Activated gamma-delta T cell treated with Interleukin-2 at 50 U/mL for 16 hours (primary cell): ENCODE measurements around the gene PLPPR5.

ENCODE experiments used
- DNase-seq: peaks from one replicate; pipeline ENCODE4 v3.0.0-alpha.2; 2020

Gene PLPPR5

DNA sequence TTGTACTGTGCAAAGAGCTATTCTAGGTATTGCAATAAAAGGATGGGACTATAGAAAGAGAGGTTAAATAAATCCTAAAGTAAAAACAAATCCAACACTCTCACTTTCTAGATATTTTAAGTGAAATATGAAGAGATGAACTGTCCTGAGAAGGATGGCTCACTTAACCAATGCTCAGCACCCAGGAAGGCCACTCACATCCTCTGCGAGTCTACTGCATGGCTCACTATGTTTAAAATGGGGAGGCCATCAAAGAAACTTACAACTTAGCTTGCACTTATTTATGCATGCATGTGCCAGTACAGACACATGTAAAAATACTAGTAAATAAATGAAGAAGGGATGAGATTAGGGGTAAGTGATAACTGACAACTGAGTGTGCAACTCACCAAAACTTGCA, 37.5 kb downstream of the PLPPR5 start:
- no peak for DNase-seq

DNA sequence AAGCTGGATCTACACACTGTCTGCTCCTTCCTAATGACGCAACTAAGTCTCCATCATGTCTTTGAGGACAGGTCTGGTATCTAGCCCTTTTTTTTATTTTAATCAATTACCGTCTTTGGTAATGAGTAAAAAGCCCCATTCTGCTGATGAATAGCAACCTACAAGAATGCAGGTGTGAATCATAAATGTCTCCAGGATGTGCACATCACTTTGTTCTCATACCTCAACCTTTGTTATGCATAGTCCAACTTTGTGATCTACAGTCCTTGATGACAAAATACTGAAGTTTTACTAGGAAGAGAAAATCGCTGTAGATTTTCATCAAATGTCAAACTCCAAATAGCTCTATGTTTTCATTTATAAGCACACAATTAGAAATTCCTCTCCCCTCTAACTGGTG, 39.3 kb downstream of the PLPPR5 start:
- DNase-seq = no peak

GRCh38 chr1:98964198-98964597, 40.5 kb downstream of the PLPPR5 start:
- DNase-seq = no peak

DNA sequence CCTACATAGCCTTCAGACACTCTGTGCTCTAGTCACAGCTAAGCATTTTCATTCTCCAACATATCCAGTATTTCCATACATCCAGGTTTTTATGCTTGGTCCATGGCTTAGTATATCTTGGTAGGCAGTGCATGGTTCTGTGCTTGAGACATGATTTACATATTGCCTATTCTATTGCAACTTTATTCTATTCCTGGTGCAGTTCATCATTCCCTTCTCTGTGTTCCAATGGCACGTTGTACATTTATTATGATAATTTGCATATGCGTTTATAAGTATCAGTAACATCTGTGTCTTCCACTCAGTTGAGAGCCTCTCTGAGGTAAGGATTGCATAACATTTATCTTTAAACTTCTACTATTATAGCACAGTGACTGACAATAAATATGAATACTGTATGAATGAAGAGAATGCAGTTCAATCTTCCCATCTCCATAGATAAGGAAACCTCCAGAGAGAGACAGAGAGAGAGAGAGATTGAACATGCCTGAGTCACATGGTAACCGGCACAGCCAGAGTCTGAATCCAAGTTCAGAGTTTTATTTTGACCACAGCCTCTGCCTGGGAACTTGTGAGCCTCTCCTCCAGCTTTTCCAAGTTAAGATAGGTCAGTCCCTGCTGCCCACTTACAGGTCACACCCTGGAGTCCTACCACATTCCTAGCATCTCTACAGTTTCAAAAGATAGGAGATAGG, 41.5 kb downstream of the PLPPR5 start:
- DNase-seq = no peak

DNA sequence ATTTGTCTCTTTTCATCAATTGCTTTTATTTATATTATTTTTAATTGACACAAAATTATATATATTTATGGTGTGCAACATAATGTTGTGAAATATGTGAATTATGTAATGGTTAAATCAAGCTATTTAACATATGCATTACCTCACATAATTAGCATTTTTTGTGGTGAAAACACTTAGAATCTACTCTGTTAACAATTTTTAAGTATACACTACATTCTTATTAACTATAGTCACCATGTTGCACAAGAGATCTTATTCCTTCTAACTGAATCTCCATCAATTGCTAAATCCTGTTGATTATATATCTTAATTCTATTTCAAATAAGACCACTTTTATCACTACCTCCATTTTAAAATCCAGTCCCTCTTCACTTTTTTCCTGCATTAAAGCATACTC, 42.5 kb downstream of the PLPPR5 start:
- no peak for DNase-seq

DNA sequence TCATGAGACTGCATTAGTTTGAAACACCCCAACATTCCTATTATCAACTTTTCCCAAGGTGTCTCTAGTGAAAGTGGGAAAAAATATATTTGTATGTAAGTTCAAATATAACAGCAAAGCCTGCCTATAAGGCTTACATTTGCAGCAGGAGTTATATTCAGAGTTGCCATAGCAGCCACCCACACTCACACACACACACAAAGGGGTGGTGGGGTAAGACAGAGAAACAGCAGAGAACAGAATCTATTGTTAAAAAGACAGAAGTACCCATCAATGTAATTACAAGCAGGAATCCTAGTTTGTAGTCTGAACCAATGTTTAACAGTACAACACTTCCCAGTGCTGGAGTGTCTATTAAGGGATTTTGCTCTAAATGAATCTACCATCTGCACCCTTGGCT, 55.0 kb downstream of the PLPPR5 start:
- no peak for DNase-seq

DNA sequence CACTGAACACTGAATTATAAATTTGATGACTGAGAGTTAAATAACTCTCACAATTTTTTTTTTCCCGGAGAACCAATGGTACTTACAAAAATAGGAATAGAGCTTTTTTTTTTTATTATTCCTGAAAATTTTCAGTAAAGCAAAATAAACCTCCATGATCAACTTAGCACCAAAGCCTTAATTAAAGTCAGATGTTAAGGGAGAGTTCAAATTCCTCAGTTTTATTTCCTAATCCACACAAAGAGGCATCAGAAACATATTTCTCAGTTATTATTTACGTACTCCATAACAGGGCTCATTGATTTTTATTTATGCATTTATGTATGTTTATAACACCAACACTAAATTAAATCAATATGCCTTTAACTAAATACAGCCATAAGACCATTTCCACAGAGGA, 55.5 kb downstream of the PLPPR5 start:
- no peak for DNase-seq

DNA sequence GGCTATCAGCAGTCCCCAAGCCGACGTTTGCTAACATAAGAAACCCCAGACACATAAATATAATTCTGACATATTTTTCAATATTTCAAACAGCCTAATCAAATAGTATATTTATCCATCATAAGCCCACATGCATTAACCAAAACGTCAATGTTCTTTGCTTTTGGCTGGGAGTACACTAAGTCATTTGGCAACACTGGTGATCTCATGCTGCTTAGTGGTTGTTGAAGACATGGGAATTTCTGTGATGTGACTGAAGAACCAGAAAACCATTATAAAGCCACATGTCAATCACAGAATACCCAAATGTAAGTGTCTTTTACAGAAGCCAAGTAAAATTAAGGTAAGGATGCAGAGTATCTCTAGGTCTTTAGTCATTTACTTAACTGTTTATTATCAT, 57.6 kb downstream of the PLPPR5 start:
- DNase-seq = no peak

DNA sequence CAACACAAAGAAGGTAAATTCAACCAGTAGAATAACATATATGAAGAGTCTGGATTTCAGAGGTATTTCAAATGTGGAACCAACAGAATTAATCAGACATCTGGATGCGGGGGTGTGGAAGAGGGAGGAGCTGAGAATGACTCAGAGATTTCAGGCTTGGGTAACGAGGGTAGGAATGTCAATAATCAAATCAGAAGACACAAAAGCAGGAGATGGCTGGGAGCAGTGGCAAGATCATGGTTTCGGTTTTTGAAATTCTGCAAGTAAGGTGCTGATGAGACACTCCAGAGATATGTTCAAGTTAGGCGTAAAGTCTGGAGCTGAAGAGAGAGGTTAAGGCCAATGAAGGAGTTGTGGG, 64.0 kb downstream of the PLPPR5 start:
- DNase-seq = no peak

- DNase-seq = no peak
Observed at GRCh38 chr1:98940069-98940721, 64.5 kb downstream of the PLPPR5 start.

- DNase-seq = no peak
Observed at GRCh38 chr1:98939471-98939870, 65.2 kb downstream of the PLPPR5 start.

- DNase-seq = no peak
Observed at GRCh38 chr1:98937347-98937746, 67.3 kb downstream of the PLPPR5 start.

GRCh38 chr1:98932184-98932583, 72.5 kb downstream of the PLPPR5 start:
- no peak for DNase-seq

- no peak for DNase-seq
Observed at GRCh38 chr1:98931128-98931835, 73.4 kb downstream of the PLPPR5 start.

DNA sequence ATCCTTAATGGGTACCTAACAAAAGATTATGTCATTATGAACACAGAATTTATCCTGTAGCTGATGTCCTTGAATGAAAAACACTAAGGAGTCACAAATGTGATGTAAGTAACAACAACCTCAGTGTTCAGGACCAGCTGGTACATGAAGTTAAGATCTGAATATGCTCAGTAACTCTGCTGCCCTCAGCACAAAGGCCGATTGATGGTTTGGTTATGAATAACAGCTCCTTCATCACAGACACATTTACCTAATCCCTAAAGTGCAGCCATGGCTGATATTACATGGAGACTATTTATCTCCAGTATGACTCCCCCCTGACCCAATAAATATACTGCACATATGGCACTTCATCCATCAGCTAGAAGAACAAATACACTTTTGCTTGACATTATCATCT, 75.2 kb downstream of the PLPPR5 start:
- DNase-seq = no peak

GRCh38 chr1:98926597-98926996, 78.1 kb downstream of the PLPPR5 start:
- no peak for DNase-seq

- DNase-seq = no peak
Observed at GRCh38 chr1:98924977-98925376, 79.7 kb downstream of the PLPPR5 start.

DNA sequence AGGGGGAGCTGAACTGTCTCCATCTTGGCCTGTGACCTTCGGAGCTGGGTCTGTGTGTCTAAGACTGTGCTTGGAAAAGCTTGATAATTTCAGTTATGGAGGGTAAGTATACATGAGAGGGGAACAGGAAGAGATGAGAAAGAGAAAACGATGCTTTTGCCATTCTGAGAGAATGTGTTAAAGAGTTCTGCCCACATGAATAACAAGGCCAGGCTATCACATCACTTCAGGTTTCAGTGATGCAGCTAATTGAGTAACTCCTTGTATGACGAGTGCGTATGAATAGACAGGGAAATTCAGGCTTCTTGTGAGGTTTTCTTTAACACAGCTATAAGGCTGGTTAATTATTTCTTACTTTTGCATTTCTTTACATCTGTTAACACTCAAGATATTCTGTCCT, 81.0 kb downstream of the PLPPR5 start:
- DNase-seq = no peak

DNA sequence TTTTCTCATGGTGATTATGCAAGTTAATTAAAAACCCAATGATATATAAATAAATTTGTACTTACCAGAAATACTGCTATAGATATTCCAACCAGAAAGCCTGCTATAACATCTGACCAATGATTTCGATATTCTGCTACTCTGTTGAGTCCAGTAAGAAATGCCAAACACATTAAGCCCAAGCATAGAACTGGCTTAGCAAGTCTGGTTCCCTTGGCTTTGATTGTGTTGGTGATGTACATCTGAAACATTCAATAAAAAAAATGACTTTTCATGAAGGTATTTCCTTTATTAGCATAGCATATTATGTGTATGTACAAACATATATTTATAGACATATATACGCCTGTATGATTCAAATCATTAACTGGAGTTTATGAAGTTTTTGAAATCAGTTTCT, 82.8 kb downstream of the PLPPR5 start:
- no peak for DNase-seq

GRCh38 chr1:98920441-98921110, 84.1 kb downstream of the PLPPR5 start:
- no peak for DNase-seq

DNA sequence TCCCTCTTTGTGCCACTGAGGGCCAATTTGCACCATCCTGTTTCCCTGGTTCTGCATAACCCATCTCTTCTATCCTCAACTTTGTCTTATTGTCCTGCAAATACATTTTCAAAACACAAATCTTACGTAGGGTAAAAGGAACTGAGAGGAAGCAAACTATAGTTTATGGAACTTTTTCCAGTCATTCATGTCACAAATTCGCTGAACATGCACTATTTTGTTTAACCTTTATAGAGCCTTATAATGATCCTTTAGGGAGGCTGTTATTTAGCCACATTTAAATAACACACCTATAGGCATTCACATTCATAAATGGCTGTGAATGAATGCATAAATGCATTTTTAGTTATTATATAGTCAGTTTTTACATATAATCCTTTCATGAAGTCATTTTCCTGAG, 85.0 kb downstream of the PLPPR5 start:
- DNase-seq = no peak

DNA sequence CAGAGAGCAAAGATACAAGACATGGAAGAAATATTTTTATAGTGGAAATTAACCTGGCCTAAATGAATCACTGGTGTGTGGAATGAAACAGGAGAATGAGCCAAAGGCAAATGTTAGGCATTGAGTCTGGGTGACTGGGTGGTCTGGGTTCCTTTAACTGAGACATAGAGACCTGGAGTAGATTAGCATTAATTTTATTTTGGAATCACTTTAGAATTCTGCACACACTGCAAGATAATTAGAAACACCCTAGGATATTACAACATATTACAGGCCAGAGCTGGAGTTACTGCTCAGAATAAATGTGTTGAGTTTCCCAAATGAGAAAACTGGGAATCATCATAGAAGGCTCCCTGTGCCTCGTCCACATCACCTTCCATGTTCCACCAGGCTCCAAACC, 85.5 kb downstream of the PLPPR5 start:
- DNase-seq = no peak

DNA sequence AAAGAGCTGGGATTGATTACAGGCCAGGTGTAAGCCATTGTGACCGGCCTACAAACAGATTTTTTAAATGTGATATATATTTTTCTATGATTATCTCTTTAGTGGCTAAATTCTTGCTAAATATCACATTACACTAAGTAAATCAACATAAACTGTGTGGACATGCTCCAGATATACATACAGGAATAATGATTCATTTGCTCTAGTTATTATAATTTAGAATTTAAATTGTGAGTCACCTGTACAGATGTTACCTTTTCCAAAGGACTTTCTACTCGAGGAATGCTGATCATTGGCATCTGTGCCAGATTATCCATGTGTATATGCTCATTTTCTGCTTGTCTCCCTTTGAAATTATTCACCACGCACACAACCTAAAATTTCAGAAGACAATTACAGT, 90.1 kb downstream of the PLPPR5 start:
- DNase-seq = no peak

DNA sequence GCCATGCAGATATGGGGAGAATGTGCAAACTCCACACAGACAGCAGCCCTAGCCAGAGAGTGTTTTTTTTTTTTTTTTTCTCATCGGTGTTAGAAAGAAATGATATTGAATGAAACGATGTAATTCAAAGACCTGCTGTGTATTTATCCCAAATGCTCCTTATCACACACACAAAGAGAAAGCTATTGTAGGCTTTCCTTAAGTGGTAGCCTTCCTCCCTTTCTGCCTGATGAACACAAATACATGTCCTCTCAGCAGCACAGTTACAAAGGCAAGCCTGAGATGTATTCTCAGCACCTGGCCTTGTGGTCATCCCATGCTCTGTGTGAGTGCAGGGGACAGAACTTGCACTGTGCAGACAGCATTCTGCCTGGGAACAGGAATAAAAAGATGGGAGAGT, 93.8 kb downstream of the PLPPR5 start:
- no peak for DNase-seq
